Measurements from ENCODE around the gene TNFSF10.
"Not testable (repeated sequence)": the region's sequence is repeated elsewhere in the genome, so short reads cannot be mapped to it uniquely, and the experiment has no call there.

Gene TNFSF10

GRCh38 chr3:172543419-172543818, 20.2 kb upstream of the TNFSF10 start:
- DNase-seq = no peak

DNA sequence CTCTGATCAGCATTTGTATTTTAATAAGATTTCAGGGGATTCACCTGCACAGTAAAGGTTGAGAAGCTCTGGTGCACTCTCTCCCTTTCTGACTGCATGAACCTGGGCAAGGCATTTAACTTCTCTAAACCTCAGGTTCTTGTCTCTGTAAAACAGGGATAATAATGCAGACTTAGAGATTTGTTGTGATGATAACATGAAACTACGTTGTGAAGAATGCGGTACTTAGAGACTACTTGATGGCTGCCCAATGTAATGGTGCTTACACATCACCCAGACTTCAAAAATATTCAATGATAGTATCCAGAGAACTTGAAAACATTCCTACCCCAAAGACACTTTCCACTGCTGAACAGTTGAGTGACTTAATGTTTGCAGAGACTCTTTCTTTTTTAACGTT, 19.8 kb upstream of the TNFSF10 start:
- no peak for DNase-seq

GRCh38 chr3:172541945-172542488, 18.8 kb upstream of the TNFSF10 start:
- DNase-seq = no peak

- no peak for DNase-seq
These were observed 16.8 kb upstream of the TNFSF10 start for GRCh38 chr3:172540049-172540448.

GRCh38 chr3:172539273-172539672, 16.0 kb upstream of the TNFSF10 start:
- no peak for DNase-seq

DNA sequence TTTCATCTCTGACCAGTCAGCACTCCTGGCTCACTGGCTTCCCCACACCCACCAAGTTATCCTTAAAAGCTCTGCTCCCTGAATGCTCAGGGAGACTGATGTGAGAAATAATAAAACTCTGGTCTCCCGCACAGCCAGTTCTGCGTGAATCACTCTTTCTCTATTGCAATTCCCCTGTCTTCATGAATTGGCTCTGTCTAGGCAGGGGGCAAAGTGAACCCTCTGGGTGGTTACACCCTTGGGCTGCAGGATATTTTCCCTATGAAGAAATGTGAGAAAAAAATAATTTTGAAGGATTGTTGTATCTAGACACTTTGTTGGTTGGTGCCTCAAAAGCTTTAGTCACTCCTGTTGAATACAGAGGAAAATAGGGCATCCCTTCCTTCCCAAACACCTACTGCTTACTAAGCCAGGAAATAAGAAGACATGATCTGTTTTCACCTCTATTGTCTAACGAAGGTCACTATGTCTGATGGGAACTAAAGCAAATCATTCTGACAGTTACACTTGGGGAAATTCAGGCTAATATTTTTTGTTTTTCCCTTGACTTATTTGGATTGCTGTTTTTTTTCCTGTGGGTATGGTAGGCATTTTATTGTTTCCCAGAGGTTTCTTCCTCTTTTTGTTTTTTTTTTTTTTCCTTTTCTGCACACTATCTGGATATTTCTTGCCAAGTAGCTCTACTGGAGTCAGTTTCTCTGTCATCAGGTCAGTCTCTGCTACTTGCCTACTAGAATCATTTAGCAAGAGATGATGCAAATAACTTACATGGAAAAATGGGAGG, 15.3 kb upstream of the TNFSF10 start:
- no peak for DNase-seq

DNA sequence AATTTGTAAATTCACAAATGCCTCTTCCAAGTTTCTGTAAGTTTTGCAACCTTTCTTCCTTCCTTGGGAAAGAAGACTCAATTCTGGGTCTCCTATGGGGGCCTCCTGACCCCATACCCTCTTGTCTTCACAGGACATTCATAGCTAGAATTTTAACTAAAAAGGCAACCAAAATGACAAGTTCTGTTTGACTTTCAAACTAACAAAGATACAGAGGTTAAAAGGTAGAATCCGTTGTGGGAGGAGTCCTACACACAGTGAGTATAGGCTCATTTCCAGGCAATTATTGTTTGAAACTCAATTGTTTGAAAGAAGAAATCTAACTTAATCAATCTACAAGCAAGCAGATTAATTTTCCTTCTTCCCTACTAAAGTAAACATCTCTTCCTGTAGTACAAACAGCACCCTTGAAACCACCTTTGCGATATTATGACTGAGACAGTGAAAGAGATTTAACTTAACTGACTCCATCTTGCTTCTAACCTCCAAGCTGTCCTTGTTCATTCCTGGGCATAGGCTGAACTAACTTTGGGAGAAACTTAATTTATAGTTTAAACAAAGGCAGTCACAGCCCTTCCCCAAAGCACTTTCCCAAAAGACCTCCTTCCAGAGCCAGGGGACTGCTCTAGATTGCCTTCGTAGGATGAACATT, 14.4 kb upstream of the TNFSF10 start:
- no peak for DNase-seq

GRCh38 chr3:172536993-172537419, 13.8 kb upstream of the TNFSF10 start:
- DNase-seq = no peak

- no peak for DNase-seq
These were observed 13.3 kb upstream of the TNFSF10 start for GRCh38 chr3:172536505-172536904.

DNA sequence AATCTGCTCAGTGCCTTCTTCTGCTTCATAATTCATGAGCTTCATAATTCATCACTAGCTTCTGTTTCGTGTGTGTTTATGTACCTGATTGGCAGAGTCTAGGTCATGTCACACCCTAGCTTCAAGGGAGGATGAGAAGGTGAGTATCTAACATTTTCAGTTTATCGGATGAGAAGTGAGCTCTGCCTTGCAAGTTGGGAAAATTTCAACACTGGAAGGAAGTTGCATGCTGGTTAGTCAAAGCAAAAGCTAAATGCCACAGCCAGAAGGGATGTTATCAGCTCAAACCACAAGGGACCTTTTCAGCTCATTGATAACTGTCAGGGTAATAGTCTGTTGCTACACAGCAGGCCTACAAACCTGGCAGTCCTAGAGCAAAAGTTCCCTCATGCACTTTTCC, 7.3 kb upstream of the TNFSF10 start:
- no peak for DNase-seq

GRCh38 chr3:172530101-172530561, 6.9 kb upstream of the TNFSF10 start:
- DNase-seq = no peak

- no peak for DNase-seq
These were observed 5.4 kb upstream of the TNFSF10 start for GRCh38 chr3:172528677-172529076.

GRCh38 chr3:172527306-172527705, 4.1 kb upstream of the TNFSF10 start:
- DNase-seq = no peak

- no peak for DNase-seq
These were observed 1.9 kb upstream of the TNFSF10 start for GRCh38 chr3:172525116-172525613.

DNA sequence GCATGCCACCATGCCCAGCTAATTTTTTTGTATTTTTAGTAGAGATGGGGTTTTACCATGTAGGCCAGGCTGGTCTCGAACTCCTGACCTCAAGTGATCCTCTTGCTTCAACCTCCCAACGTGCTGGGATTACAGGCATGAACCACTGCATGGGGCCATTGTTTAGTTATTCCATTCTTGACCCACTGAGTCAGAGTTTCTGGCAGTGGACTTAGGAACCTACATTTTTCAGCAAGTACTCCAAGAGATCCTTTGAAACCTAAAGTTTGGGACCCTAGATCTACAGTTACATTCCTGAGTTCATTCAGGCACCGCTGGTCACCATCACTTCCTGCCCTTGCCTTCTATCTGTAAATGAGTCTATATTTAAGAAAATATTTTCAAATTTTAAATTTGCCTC, 1.4 kb upstream of the TNFSF10 start:
- no peak for DNase-seq

DNA sequence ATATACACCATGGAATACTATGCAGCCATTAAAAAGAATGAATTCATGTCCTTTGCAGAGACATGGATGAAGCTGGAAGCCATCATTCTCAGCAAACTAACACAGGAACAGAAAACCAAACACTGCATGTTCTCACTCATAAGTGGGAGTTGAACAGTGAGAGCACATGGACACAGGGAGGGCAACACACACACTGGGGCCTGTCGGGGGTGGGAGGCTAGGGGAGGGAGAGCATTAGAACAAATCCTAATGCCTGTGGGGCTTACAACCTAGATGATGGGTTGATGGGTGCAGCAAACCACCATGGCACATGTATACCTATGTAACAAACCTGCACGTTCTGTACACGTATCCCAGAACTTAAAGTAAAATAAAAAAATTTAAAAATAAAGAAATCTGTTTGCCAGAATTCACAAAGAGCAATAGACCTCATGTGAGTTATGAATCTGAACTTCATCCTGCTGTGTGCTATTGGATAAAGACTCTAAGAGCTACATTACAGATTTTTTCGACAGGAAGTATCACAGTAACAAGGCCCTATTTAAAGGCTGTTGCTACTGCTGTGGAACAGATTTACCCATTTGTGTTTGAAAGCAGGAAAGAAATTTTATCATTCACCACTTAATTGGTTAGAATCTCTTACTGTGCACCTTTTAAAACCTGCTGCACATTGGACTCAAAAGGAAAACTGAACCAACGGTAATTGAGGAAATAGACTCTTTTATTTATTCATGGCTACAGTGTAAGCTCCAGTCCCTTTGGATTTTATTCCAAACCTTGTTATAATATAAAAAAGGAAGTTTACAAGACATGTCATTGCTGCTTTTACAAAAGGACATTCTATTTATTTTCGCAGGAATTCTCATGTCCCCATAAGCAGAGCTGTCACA, 1.1 kb downstream of the TNFSF10 start:
- not testable (repeated sequence) for DNase-seq

GRCh38 chr3:172520301-172520831, 2.9 kb downstream of the TNFSF10 start:
- no peak for DNase-seq

GRCh38 chr3:172519740-172520139, 3.5 kb downstream of the TNFSF10 start:
- no peak for DNase-seq

- no peak for DNase-seq
These were observed 4.1 kb downstream of the TNFSF10 start for GRCh38 chr3:172518929-172519640.

- no peak for DNase-seq
These were observed 5.3 kb downstream of the TNFSF10 start for GRCh38 chr3:172517859-172518466.
